GM19025 (cell line): ENCODE results near the gene PCDHGC3.

ENCODE experiments used
- ATAC-seq: cut with Tn5 transposase; IDR thresholded peaks from one replicate; pipeline ENCODE4 v1.9.1; 2021; ENCODE audit warnings: mild to moderate bottlenecking, low read depth, moderate library complexity; ENCODE audit not compliant: unreplicated experiment

Gene PCDHGC3

GRCh38 chr5:141484641-141485311 lies 9.0 kb downstream of the PCDHGC3 start, which contains the start of gene PCDHGC4:
Gene PCDHGC4 (plus strand): TSS chr5:141485030. CDS start chr5:141485174, 144 bp downstream.
- no peak for ATAC-seq

GRCh38 chr5:141485321-141486055 lies 9.7 kb downstream of the PCDHGC3 start:
- ATAC-seq: no peak

- ATAC-seq: no peak
These were observed 10.3 kb downstream of the PCDHGC3 start for GRCh38 chr5:141486091-141486490.

- no peak for ATAC-seq
These were observed 11.4 kb downstream of the PCDHGC3 start for GRCh38 chr5:141487131-141487530.

- ATAC-seq: no peak
These were observed 13.1 kb downstream of the PCDHGC3 start, which contains the start of gene PCDHGC5 for GRCh38 chr5:141488591-141489561. Gene PCDHGC5 (plus strand): TSS chr5:141489081. CDS start chr5:141489241, 160 bp downstream.

GRCh38 chr5:141489841-141490240 lies 14.1 kb downstream of the PCDHGC3 start:
- ATAC-seq: no peak

GRCh38 chr5:141490271-141490670 lies 14.5 kb downstream of the PCDHGC3 start:
- no peak for ATAC-seq

- no peak for ATAC-seq
These were observed 15.0 kb downstream of the PCDHGC3 start for GRCh38 chr5:141490771-141491170.

- ATAC-seq: no peak
These were observed 15.8 kb downstream of the PCDHGC3 start for GRCh38 chr5:141491323-141492167.

GRCh38 chr5:141492168-141492885 lies 16.6 kb downstream of the PCDHGC3 start:
- no peak for ATAC-seq

GRCh38 chr5:141493500-141494422 lies 18.0 kb downstream of the PCDHGC3 start:
- no peak for ATAC-seq

- no peak for ATAC-seq
These were observed 19.1 kb downstream of the PCDHGC3 start for GRCh38 chr5:141494761-141495452.

- no peak for ATAC-seq
These were observed 19.7 kb downstream of the PCDHGC3 start for GRCh38 chr5:141495453-141495811.

- no peak for ATAC-seq
These were observed 20.3 kb downstream of the PCDHGC3 start for GRCh38 chr5:141496038-141496437.

- ATAC-seq: no peak
These were observed 26.0 kb downstream of the PCDHGC3 start for GRCh38 chr5:141501761-141502160.

- ATAC-seq: no peak
These were observed 27.9 kb downstream of the PCDHGC3 start for GRCh38 chr5:141503681-141504080.

GRCh38 chr5:141504216-141504615 lies 28.4 kb downstream of the PCDHGC3 start:
- ATAC-seq: no peak
